Heart left ventricle (tissue), 16 donors: ENCODE results near the gene DMTF1. TPM values are rescaled to one million over a fixed set of nuclear protein-coding genes. Genes with fewer than 3 reads are reported as not detected.
A peak's percentile ranks its signal among the peaks of the same experiment; 100 is the strongest.

ENCODE experiments used
- ATAC-seq, 4 donors: fragments of 200-7000 bp; cut with Tn5 transposase; one replicate each; pipeline ENCODE4 v1.9.1; 2020 to 2022; ENCODE audit warnings: moderate library complexity in 4 of 4, mild to moderate bottlenecking in 3 of 4, moderate number of reproducible peaks in 1 of 4
- DNase-seq, 5 donors: peaks; one replicate each; pipeline ENCODE4 v3.0.0-alpha.2; 2020
- H3K27ac ChIP-seq, 12 donors: fragments of 200-600 bp; sonication (generic) in 4 of 12; one replicate each; pipeline versions ENCODE4 v1.5.0 to v1.8.0; 2016 to 2022; ENCODE audit warnings: mild to moderate bottlenecking in 2 of 12
- H3K27me3 ChIP-seq, 9 donors: fragments of 200-600 bp; sonication (generic) in 2 of 9; one replicate each; pipeline versions ENCODE4 v1.5.1 to v1.8.0; 2016 to 2022; ENCODE audit warnings: mild to moderate bottlenecking in 3 of 9
- H3K36me3 ChIP-seq, 9 donors: fragments of 200-600 bp; sonication (generic) in 2 of 9; one replicate each; pipeline versions ENCODE4 v1.5.0 to v1.8.0; 2018 to 2022; ENCODE audit warnings: mild to moderate bottlenecking in 2 of 9
- H3K4me1 ChIP-seq, 12 donors: fragments of 200-600 bp; sonication (generic) in 4 of 12; one replicate each; pipeline versions ENCODE4 v1.5.0 to v1.8.0; 2016 to 2022; ENCODE audit warnings: mild to moderate bottlenecking in 3 of 12
- H3K4me3 ChIP-seq, 12 donors: fragments of 200-600 bp; sonication (generic) in 4 of 12; one replicate each; pipeline versions ENCODE4 v1.5.0 to v1.8.0; 2017 to 2022; ENCODE audit warnings: mild to moderate bottlenecking in 9 of 12, moderate library complexity in 4 of 12
- H3K9me3 ChIP-seq, 12 donors: fragments of 200-600 bp; sonication (generic) in 4 of 12; one replicate each; pipeline versions ENCODE4 v1.5.0 to v1.8.0; 2016 to 2022; ENCODE audit warnings: mild to moderate bottlenecking in 1 of 12
- CTCF ChIP-seq, 12 donors: fragments of 200-600 bp; sonication (generic) in 4 of 12; IDR thresholded peaks; one replicate each; pipeline versions ENCODE4 v1.5.0 to v1.8.0; 2018 to 2022; ENCODE audit warnings: antibody characterized with exemption in 12 of 12, mild to moderate bottlenecking in 5 of 12
- POLR2A ChIP-seq, 2 donors: fragments of 450-650 bp; IDR thresholded peaks; one replicate each; pipeline ENCODE4 v1.6.1; 2017; ENCODE audit warnings: antibody characterized with exemption in 2 of 2, mild to moderate bottlenecking in 2 of 2, moderate library complexity in 2 of 2
- WGBS, 4 donors: extraction: QIAGEN DNeasy Blood & Tissue Kit in 2 of 4; methylation state at CpG; one replicate each; pipeline versions ENCODE4 v1.1.5 to v1.1.7; 2013 to 2018; 5-methylcytosine and 5-hydroxymethylcytosine counted together
- intact Hi-C, 10 donors: fragments of 100-400 bp; cut with DNase I; formaldehyde crosslinking; loops; one replicate each; pipeline versions ENCODE4 v1.11.1 to v1.14.2; 2022
- polyA plus RNA-seq, 2 donors: library from polyadenylated mRNA; stranded (reverse); fragments of 200-250 nt; gene quantifications; one replicate each; pipeline ENCODE4 v1.2.3, GENCODE V29; 2013
- total RNA-seq, 9 donors: library from RNA; depleted of rRNA in 2 of 9; stranded (reverse); fragments of >200 nt in 2 of 9; fragmentation: NEBNext Ultra II Directional in 3 of 9; extraction: Animal tissue kit (Norgen Biotek cat#: 25700) in 3 of 9; gene quantifications; one replicate each; pipeline versions ENCODE4 v1.1.0 to v1.2.4, GENCODE V29; 2016 to 2023
- donor health status: ischemic (EF 13 %, LVEDD 7.1; RV severe dilation, severe dysfunction).
- donor health status: healthy with polysubstance abuse.
- donor health status: DM: no; HTN: yes; CAD: no.
- donor health status: DM: no; HTN: no; CAD: no.
- donor health status: ischemic (EF 25% LVEDD 6.9; RV normal size, moderate dysfunction).
- donor health status: ischemic (EF 25% LVEDD 5.7; RV mildly dilated, moderate dysfunction).
- donor health status: healthy.
- donor health status: DM: yes; HTN: yes; CAD: no.
- donor health status: ischemic (EF 35%, LVEDD 5.7; RV mildly dilated, moderate dysfunction).
- donor health status: nonischemic (EF 11% LVEDD 7.7; RV severe dilation, severe dysfunction).
- donor health status: DM: yes; HTN: yes; CAD: no.
- donor health status: PGD.
- donor health status: ischemic (EF 29% LVEDD 5.4; RV normal size, mild dysfunction).
- donor health status: nonischemic (EF 23%, LVEDD 6.1; RV moderate dilation, normal function).

DMTF1 gene
- total and polyA plus RNA-seq, 11 donors: 13.5 to 43.3 (median 21.3) TPM

DNA sequence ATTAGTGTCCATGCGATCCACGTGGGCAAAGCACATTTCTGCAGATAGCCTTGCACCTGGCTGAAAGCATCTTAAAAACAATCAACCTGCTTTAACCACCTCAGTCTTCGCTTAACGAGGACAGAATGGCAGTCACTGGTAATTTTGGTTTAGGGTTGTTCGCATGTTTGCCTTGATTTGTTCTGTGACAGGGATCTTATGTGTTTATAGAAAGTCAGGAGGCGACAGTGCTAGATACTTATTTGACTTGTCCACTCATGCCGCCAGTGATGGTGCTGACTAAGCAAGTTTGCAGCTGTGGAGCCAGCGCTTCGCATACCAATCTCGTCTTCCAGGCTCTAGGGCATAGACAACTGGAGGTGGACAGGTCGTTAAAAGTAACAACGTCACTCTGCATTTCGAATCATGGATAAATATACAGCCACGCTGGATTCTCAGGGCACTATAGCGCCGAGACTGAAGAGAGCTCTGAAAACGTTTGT, 68.5 kb downstream of the DMTF1 start:
- no peak for TF ChIP-seq POLR2A (IDR thresholded peaks at IDR 0.05)
- no peak for TF ChIP-seq CTCF (IDR thresholded peaks at IDR 0.05)
- intact Hi-C loops: loop anchor here in 5 of 10 donors (2.0 to 10.0 kb wide), 6 partner anchors 66 to 166 kb away; partner anchors contain the start of genes DMTF1 (in 3 of the 5) and ELAPOR2 (in 1 of the 5)
- peak overlapping the region; percentile 65 to 94 (median 86) for H3K4me3 ChIP-seq
- no peaks in the 10 kb centered on the region for H3K9me3 ChIP-seq
- peak in 1 of 5 donors; percentile 9 for DNase-seq
- H3K4me1 ChIP-seq: peaks cover 0 to 40% (median 12%) of the 10 kb centered on the region in 12 donors
- 8 to 15% (median 8%) methylated on average over 15 to 17 of the region's 17 CpGs for WGBS, 4 donors
- H3K36me3 ChIP-seq: no peaks in the 10 kb centered on the region
- H3K27ac ChIP-seq: peak overlapping the region in 3 of 12 donors; percentile 87
- peaks cover 0 to 15% (median 0%) of the 10 kb centered on the region in 9 donors for H3K27me3 ChIP-seq
- ATAC-seq: no peak

GRCh38 chr7:87223666-87224065, 71.4 kb downstream of the DMTF1 start:
- 88 to 97% (median 92%) methylated on average over 1 of the region's 1 CpG for WGBS, 4 donors
- ATAC-seq: no peak
- Histone ChIP-seq H3K4me3 (no peak overlapping the region), H3K27ac (no peak overlapping the region), H3K9me3 (no peaks in the 10 kb centered on the region), H3K4me1 (peaks cover 0 to 17% (median 6%) of the 10 kb centered on the region in 12 donors), H3K36me3 (no peaks in the 10 kb centered on the region), H3K27me3 (peaks cover 0 to 15% (median 0%) of the 10 kb centered on the region in 9 donors)
- DNase-seq: no peak
- no peak for TF ChIP-seq CTCF (IDR thresholded peaks at IDR 0.05)
- no peak for TF ChIP-seq POLR2A (IDR thresholded peaks at IDR 0.05)
- intact Hi-C loops: loop anchor here in 4 of 10 donors (5.0 to 10.0 kb wide), 4 partner anchors 69 to 169 kb away; partner anchors contain the start of genes DMTF1 (in 2 of the 4) and ELAPOR2 (in 1 of the 4)

DNA sequence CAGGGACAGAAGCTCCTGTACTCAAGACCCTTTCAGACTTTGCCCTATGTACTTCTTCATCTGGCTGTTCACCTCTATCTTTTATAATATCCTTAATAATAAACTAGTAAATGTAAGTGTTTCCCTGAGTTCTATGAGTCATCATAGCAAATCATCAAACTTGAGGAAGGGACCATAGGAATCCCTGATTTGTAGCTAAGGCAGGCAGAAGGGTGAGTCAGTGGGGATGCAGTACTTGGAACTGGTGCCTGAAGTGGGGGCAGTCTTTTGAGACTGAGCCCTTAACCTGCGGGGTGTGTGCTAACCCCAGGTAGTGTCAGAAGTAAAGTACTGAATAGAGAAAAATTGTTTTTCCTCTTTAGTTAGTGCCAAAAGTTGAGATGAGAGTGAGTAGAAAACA, 73.4 kb downstream of the DMTF1 start:
- intact Hi-C loops: loop anchor here in 4 of 10 donors (5.0 to 10.0 kb wide), 4 partner anchors 71 to 293 kb away; partner anchors contain the start of genes DMTF1 (in 1 of the 4) and ELAPOR2 (in 1 of the 4)
- no peak overlapping the region for H3K4me3 ChIP-seq
- no peaks in the 10 kb centered on the region for H3K9me3 ChIP-seq
- no peaks in the 10 kb centered on the region for H3K36me3 ChIP-seq
- WGBS, 4 donors: 58 to 76% (median 69%) methylated on average over 1 of the region's 1 CpG
- TF ChIP-seq POLR2A (IDR thresholded peaks at IDR 0.05) (no peak), CTCF (IDR thresholded peaks at IDR 0.05) (no peak)
- H3K4me1 ChIP-seq: peaks cover 0 to 6% (median 3%) of the 10 kb centered on the region in 12 donors
- no peak overlapping the region for H3K27ac ChIP-seq
- no peak for ATAC-seq
- DNase-seq: no peak
- peaks cover 0 to 15% (median 0%) of the 10 kb centered on the region in 9 donors for H3K27me3 ChIP-seq

GRCh38 chr7:87226495-87226894, 74.2 kb downstream of the DMTF1 start:
- WGBS, 4 donors: 71 to 83% (median 80%) methylated on average over 3 of the region's 3 CpGs
- TF ChIP-seq CTCF (IDR thresholded peaks at IDR 0.05): no peak
- TF ChIP-seq POLR2A (IDR thresholded peaks at IDR 0.05): no peak
- Histone ChIP-seq H3K4me1 (peaks cover 0 to 6% (median 0%) of the 10 kb centered on the region in 12 donors), H3K4me3 (no peak overlapping the region), H3K36me3 (no peaks in the 10 kb centered on the region), H3K9me3 (no peaks in the 10 kb centered on the region), H3K27me3 (peaks cover 0 to 14% (median 0%) of the 10 kb centered on the region in 9 donors), H3K27ac (no peak overlapping the region)
- no peak for DNase-seq
- intact Hi-C loops: loop anchor here in 4 of 10 donors (5.0 to 10.0 kb wide), 4 partner anchors 72 to 294 kb away; partner anchors contain the start of genes DMTF1 (in 1 of the 4) and ELAPOR2 (in 1 of the 4)
- ATAC-seq: no peak
